DMS114 treated with DMSO at 0.1 percent for 48 hours (cell line): Measurements from ENCODE around the gene ZDHHC22.

Experiments used
- DNase-seq: peaks from one replicate; lab custom pipeline; 2025; ENCODE audit not compliant: unreplicated experiment; lab: John Stamatoyannopoulos, UW

ZDHHC22 gene

GRCh38 chr14:77157740-77158139 lies 16.1 kb upstream of the ZDHHC22 start:
- no peak for DNase-seq

GRCh38 chr14:77155083-77155482 lies 13.5 kb upstream of the ZDHHC22 start:
- DNase-seq, result no peak

GRCh38 chr14:77154421-77154820 lies 12.8 kb upstream of the ZDHHC22 start:
- DNase-seq, result no peak

GRCh38 chr14:77153802-77154201 lies 12.2 kb upstream of the ZDHHC22 start:
- no peak for DNase-seq

- peak; percentile 50 for DNase-seq
Measured at GRCh38 chr14:77151918-77152588, 10.5 kb upstream of the ZDHHC22 start.

GRCh38 chr14:77151245-77151644 lies 9.7 kb upstream of the ZDHHC22 start:
- DNase-seq, result no peak

GRCh38 chr14:77148510-77149231 lies 7.1 kb upstream of the ZDHHC22 start:
- DNase-seq, result no peak

GRCh38 chr14:77145975-77146740 lies 4.6 kb upstream of the ZDHHC22 start:
- no peak for DNase-seq

GRCh38 chr14:77144412-77145115 lies 3.0 kb upstream of the ZDHHC22 start:
- DNase-seq, result no peak

- DNase-seq, result no peak
Measured at GRCh38 chr14:77143071-77143470, 1.5 kb upstream of the ZDHHC22 start.

GRCh38 chr14:77142005-77142800 lies 612 bp upstream of the ZDHHC22 start:
- no peak for DNase-seq

GRCh38 chr14:77140359-77141213 lies 1.0 kb downstream of the ZDHHC22 start:
- DNase-seq, result no peak

- peak; percentile 14 for DNase-seq
Measured at GRCh38 chr14:77139540-77140358, 1.8 kb downstream of the ZDHHC22 start.

GRCh38 chr14:77139022-77139421 lies 2.6 kb downstream of the ZDHHC22 start:
- DNase-seq, result no peak

- DNase-seq, result no peak
Measured at GRCh38 chr14:77133720-77134338, 7.8 kb downstream of the ZDHHC22 start.

GRCh38 chr14:77131871-77132486 lies 9.6 kb downstream of the ZDHHC22 start:
- DNase-seq, result no peak

GRCh38 chr14:77131206-77131605 lies 10.4 kb downstream of the ZDHHC22 start:
- DNase-seq, result no peak

GRCh38 chr14:77130386-77130785 lies 11.2 kb downstream of the ZDHHC22 start:
- no peak for DNase-seq
